ENCODE data around the gene DYNC2LI1.

DNA sequence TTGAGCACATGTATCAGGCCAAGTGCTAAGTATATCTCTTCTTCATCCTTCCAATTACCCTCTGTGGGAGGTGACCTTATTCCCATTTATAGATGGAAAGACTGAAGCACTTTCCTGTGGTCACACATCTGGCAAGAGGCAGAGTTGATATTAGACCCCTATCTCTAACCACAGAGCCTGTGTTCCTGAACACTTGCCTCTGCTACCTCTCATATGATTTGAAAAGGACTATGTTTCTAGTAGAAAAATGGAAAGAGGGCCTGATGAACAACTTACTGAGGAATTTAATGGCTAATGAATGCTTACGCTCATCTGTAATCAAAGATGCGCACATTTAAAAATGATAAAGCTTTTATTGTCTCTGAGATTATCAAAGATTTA lies 46.2 kb upstream of the DYNC2LI1 start:
- TF ChIP-seq, protein P1, sequence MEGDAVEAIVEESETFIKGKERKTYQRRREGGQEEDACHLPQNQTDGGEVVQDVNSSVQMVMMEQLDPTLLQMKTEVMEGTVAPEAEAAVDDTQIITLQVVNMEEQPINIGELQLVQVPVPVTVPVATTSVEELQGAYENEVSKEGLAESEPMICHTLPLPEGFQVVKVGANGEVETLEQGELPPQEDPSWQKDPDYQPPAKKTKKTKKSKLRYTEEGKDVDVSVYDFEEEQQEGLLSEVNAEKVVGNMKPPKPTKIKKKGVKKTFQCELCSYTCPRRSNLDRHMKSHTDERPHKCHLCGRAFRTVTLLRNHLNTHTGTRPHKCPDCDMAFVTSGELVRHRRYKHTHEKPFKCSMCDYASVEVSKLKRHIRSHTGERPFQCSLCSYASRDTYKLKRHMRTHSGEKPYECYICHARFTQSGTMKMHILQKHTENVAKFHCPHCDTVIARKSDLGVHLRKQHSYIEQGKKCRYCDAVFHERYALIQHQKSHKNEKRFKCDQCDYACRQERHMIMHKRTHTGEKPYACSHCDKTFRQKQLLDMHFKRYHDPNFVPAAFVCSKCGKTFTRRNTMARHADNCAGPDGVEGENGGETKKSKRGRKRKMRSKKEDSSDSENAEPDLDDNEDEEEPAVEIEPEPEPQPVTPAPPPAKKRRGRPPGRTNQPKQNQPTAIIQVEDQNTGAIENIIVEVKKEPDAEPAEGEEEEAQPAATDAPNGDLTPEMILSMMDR (conservative IDR thresholded peaks at IDR 0.05; ENCODE audit: low read depth, low read length): no peak
- TF ChIP-seq EZH2 (IDR thresholded peaks at IDR 0.05; ENCODE audit: low read length, unreplicated experiment): no peak

All from PC-3 (cell line).